AG09319 (cell line): ENCODE measurements around the gene ITPRIP.
A peak's percentile ranks its signal among the peaks of the same experiment; 100 is the strongest.

Experiments
- DNase-seq: peaks from one replicate; pipeline ENCODE4 v3.0.0-alpha.2; 2010; ENCODE audit warnings: low read depth; ENCODE audit errors: extremely low read depth
- CTCF ChIP-seq: IDR thresholded peaks from 2 replicates; pipeline ENCODE4 v1.5.1; 2011; ENCODE audit warnings: low read depth, mild to moderate bottlenecking, inconsistent platforms, low read length, moderate library complexity

Gene ITPRIP

GRCh38 chr10:104297697-104298660, 40.3 kb downstream of the ITPRIP start:
- no peak for DNase-seq
- peak; percentile 48 for TF ChIP-seq CTCF

GRCh38 chr10:104296687-104297436, 41.4 kb downstream of the ITPRIP start:
- DNase-seq = no peak
- no peak for TF ChIP-seq CTCF

GRCh38 chr10:104293781-104294321, 44.4 kb downstream of the ITPRIP start:
- DNase-seq = no peak

GRCh38 chr10:104293011-104293410, 45.3 kb downstream of the ITPRIP start:
- DNase-seq = no peak
- TF ChIP-seq CTCF = no peak

More at GRCh38 chr10:104293781-104294321, 44.4 kb downstream of the ITPRIP start:
- no peak for TF ChIP-seq CTCF

- DNase-seq = peak; percentile 62
- no peak; the same call in none of the 2 replicates for TF ChIP-seq CTCF
Measured at GRCh38 chr10:104291439-104291951, 46.8 kb downstream of the ITPRIP start.

- no peak for DNase-seq
- no peak for TF ChIP-seq CTCF
Measured at GRCh38 chr10:104288355-104288754, 49.9 kb downstream of the ITPRIP start.
